Brain microvascular endothelial cell (primary cell): ENCODE results near the gene WNT2.

Experiments
- DNase-seq: peaks from one replicate; pipeline ENCODE4 v3.0.0-alpha.2; 2020
- H3K27ac ChIP-seq: fragments of 250-450 bp; sonication (Bioruptor Pico); 2 replicates; pipeline ENCODE4 v1.5.1; 2020; ENCODE audit warnings: mild to moderate bottlenecking, moderate library complexity
- H3K27me3 ChIP-seq: fragments of 250-450 bp; sonication (Bioruptor Pico); replicated peaks from 2 replicates; pipeline ENCODE4 v1.5.1; 2020; ENCODE audit warnings: mild to moderate bottlenecking
- H3K36me3 ChIP-seq: fragments of 250-450 bp; sonication (Bioruptor Pico); replicated peaks from 2 replicates; pipeline ENCODE4 v1.5.1; 2020; ENCODE audit warnings: mild to moderate bottlenecking
- H3K4me3 ChIP-seq: 2 replicates; pipeline ENCODE4 v1.5.1; 2011; ENCODE audit warnings: low read depth, mild to moderate bottlenecking, control low read depth, low read length, moderate library complexity
- CTCF ChIP-seq: IDR thresholded peaks from 2 replicates; pipeline ENCODE4 v1.5.1; 2011; ENCODE audit warnings: low read depth, mild to moderate bottlenecking, moderate library complexity, low read length, control low read depth, inconsistent platforms; ENCODE audit errors: missing control alignments
- in situ Hi-C: cut with HindIII; loops from 2 replicates; pipeline ENCODE4 v1.10.0; 2017; ENCODE audit warnings: low sequenced_read_pairs, low pct_ligation_motif_present

The WNT2 gene

GRCh38 chr7:117274951-117275350 lies 47.9 kb downstream of the WNT2 start:
- no peak overlapping the region for H3K27ac ChIP-seq
- no peak overlapping the region for H3K4me3 ChIP-seq
- in situ Hi-C loops, result no loop called here
- no peaks in the 10 kb centered on the region for H3K27me3 ChIP-seq
- DNase-seq, result no peak
- H3K36me3 ChIP-seq, result no peaks in the 10 kb centered on the region
- no peak for TF ChIP-seq CTCF

- Histone ChIP-seq H3K27ac (no peak overlapping the region), H3K4me3 (no peak overlapping the region), H3K27me3 (no peaks in the 10 kb centered on the region), H3K36me3 (no peaks in the 10 kb centered on the region)
- no peak for DNase-seq
- in situ Hi-C loops, result no loop called here
- TF ChIP-seq CTCF, result no peak
Measured at GRCh38 chr7:117273814-117274225, 49.0 kb downstream of the WNT2 start.

- H3K27me3 ChIP-seq, result no peaks in the 10 kb centered on the region
- no peaks in the 10 kb centered on the region for H3K36me3 ChIP-seq
- no peak for DNase-seq
- no peak overlapping the region for H3K27ac ChIP-seq
- TF ChIP-seq CTCF, result no peak
- in situ Hi-C loops, result no loop called here
- no peak overlapping the region for H3K4me3 ChIP-seq
Measured at GRCh38 chr7:117273325-117273724, 49.5 kb downstream of the WNT2 start.

- Histone ChIP-seq H3K36me3 (no peaks in the 10 kb centered on the region), H3K27ac (no peak overlapping the region), H3K27me3 (no peaks in the 10 kb centered on the region), H3K4me3 (no peak overlapping the region)
- in situ Hi-C loops, result no loop called here
- no peak for TF ChIP-seq CTCF
- no peak for DNase-seq
Measured at GRCh38 chr7:117272017-117272759, 50.7 kb downstream of the WNT2 start.

GRCh38 chr7:117271566-117271965 lies 51.3 kb downstream of the WNT2 start:
- no peak for DNase-seq
- no peak overlapping the region for H3K27ac ChIP-seq
- in situ Hi-C loops, result no loop called here

More at GRCh38 chr7:117271566-117271965, 51.3 kb downstream of the WNT2 start:
- Histone ChIP-seq H3K36me3 (no peaks in the 10 kb centered on the region), H3K4me3 (no peak overlapping the region), H3K27me3 (no peaks in the 10 kb centered on the region)
- TF ChIP-seq CTCF, result no peak
